ENCODE data around the gene KCNK5. TPM values are rescaled to one million over a fixed set of nuclear protein-coding genes. Genes with fewer than 3 reads are reported as not detected.
A peak's percentile ranks its signal among the peaks of the same experiment; 100 is the strongest.

KCNK5 gene
- total and polyA plus RNA-seq, 9 of the 15 experiments (the other 6 are each of a cell fraction or from before 2014, with no cell fraction given) = 1.5 to 45.8 (median 25.8) TPM

DNA sequence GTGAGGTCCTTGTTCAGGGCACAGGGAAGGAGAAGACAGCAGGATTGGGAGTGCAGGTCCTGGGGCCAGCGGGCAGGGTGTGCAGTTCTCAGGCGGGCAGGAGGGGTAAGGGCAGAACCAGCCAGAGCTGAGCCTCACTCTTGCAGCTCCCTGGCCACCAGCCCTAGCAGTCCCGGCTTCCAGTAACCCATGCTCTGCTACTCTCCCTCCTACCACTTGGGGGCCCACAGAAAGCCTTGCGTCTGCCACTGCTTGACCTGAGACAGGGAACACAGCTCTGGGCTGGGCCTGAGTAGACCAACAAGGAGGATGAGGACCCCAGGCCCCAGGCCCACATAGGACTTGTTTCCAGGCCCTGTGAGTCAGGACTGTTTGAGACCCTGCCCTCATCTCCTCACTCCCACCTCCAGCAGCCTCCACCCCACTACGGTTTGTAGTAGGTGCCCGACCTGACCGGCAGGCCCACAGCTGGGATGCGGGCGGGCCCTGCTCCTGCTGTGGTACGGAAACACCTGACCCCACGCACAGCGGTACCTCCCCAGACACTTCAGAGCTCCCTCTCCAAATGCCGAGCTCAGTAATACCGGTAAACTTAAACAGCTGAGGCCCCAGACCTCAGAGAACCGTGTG lies 39.2 kb downstream of the KCNK5 start (continued):
- TF ChIP-seq, protein P1, sequence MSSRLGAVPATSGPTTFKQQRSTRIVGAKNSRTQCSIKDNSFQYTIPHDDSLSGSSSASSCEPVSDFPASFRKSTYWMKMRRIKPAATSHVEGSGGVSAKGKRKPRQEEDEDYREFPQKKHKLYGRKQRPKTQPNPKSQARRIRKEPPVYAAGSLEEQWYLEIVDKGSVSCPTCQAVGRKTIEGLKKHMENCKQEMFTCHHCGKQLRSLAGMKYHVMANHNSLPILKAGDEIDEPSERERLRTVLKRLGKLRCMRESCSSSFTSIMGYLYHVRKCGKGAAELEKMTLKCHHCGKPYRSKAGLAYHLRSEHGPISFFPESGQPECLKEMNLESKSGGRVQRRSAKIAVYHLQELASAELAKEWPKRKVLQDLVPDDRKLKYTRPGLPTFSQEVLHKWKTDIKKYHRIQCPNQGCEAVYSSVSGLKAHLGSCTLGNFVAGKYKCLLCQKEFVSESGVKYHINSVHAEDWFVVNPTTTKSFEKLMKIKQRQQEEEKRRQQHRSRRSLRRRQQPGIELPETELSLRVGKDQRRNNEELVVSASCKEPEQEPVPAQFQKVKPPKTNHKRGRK (tag; IDR thresholded peaks at IDR 0.05) = no peak
- TF ChIP-seq RFX7 (CRISPR knock-in tag; IDR thresholded peaks at IDR 0.05) (no peak), ZBTB17 (CRISPR knock-in tag; IDR thresholded peaks at IDR 0.05) (no peak), XRCC5 (IDR thresholded peaks at IDR 0.05; ENCODE audit: low read depth, low read length) (peak; percentile 40; the same call in 1 of the 2 replicates), BHLHE40 (IDR thresholded peaks at IDR 0.05; ENCODE audit: low read length) (no peak), RCOR1 (IDR thresholded peaks at IDR 0.05; ENCODE audit: borderline replicate concordance in 1 of 2, low read depth in 2 of 2, low read length in 2 of 2) (0 out of 4 replicates have a peak, but pooled peaks of 1 of the 2 experiments have one; percentile 11), BRF1 (IDR thresholded peaks at IDR 0.05; ENCODE audit: borderline replicate concordance, extremely low read depth, insufficient read length) (no peak), U2AF1 (optimal IDR thresholded peaks at IDR 0.05; ENCODE audit: low read depth, low read length) (no peak), THRB (CRISPR knock-in tag; conservative IDR thresholded peaks at IDR 0.05) (no peak), RBM34 (IDR thresholded peaks at IDR 0.05; ENCODE audit: borderline replicate concordance, insufficient read depth, low read length) (no peak), ZNF584 (CRISPR knock-in tag; IDR thresholded peaks at IDR 0.05; ENCODE audit: low read depth) (no peak), PML (IDR thresholded peaks at IDR 0.05; ENCODE audit: low read length) (no peak), TAF1 (IDR thresholded peaks at IDR 0.05; ENCODE audit: control insufficient read depth, extremely low read depth, insufficient read depth, low read length, severe bottlenecking) (no peak), NCOR1 (IDR thresholded peaks at IDR 0.05) (no peak), GTF2A2 (tag; IDR thresholded peaks at IDR 0.05) (no peak), PPARD (CRISPR knock-in tag; IDR thresholded peaks at IDR 0.05) (no peak), TCF3 (CRISPR knock-in tag; IDR thresholded peaks at IDR 0.05) (no peak), SMC3 (conservative IDR thresholded peaks at IDR 0.05; ENCODE audit: insufficient read depth, low read depth, low read length) (peak; percentile 28), ETV5 (CRISPR knock-in tag; IDR thresholded peaks at IDR 0.05; ENCODE audit: low read depth) (no peak), SUPT5H (IDR thresholded peaks at IDR 0.05) (no peak), HNRNPK (IDR thresholded peaks at IDR 0.05; ENCODE audit: low read depth, low read length, poor library complexity, severe bottlenecking) (no peak), POLR2G (IDR thresholded peaks at IDR 0.05; ENCODE audit: low read depth, low read length) (peak; percentile 61), NCOA2 (IDR thresholded peaks at IDR 0.05; ENCODE audit: partially characterized antibody in 2 of 2) (no peak), TAF7 (tag; IDR thresholded peaks at IDR 0.05) (no peak), RAD21 (CRISPR knock-in tag; conservative IDR thresholded peaks at IDR 0.05 in 1 of 2, IDR thresholded peaks at IDR 0.05 in 1 of 2) (peak; percentile 36 to 62; a peak in 3 of 4 replicates)
- TF ChIP-seq, protein P2, sequence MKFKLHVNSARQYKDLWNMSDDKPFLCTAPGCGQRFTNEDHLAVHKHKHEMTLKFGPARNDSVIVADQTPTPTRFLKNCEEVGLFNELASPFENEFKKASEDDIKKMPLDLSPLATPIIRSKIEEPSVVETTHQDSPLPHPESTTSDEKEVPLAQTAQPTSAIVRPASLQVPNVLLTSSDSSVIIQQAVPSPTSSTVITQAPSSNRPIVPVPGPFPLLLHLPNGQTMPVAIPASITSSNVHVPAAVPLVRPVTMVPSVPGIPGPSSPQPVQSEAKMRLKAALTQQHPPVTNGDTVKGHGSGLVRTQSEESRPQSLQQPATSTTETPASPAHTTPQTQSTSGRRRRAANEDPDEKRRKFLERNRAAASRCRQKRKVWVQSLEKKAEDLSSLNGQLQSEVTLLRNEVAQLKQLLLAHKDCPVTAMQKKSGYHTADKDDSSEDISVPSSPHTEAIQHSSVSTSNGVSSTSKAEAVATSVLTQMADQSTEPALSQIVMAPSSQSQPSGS (CRISPR knock-in tag; IDR thresholded peaks at IDR 0.05) = no peak
